GM12892 (cell line): ENCODE measurements around the gene ZC3H12D.

ENCODE experiments used
- POLR2A ChIP-seq: IDR thresholded peaks from 2 replicates; pipeline ENCODE4 v1.6.1; 2011; ENCODE audit warnings: low read depth, low read length, control low read depth
- POLR2AphosphoS5 ChIP-seq: IDR thresholded peaks from 2 replicates; pipeline ENCODE4 v1.6.1; 2011; ENCODE audit warnings: low read depth, low read length, control low read depth
- TAF1 ChIP-seq: IDR thresholded peaks from 2 replicates; pipeline ENCODE4 v1.6.1; 2011; ENCODE audit warnings: low read depth, mild to moderate bottlenecking, control low read depth, low read length, borderline replicate concordance

DNA sequence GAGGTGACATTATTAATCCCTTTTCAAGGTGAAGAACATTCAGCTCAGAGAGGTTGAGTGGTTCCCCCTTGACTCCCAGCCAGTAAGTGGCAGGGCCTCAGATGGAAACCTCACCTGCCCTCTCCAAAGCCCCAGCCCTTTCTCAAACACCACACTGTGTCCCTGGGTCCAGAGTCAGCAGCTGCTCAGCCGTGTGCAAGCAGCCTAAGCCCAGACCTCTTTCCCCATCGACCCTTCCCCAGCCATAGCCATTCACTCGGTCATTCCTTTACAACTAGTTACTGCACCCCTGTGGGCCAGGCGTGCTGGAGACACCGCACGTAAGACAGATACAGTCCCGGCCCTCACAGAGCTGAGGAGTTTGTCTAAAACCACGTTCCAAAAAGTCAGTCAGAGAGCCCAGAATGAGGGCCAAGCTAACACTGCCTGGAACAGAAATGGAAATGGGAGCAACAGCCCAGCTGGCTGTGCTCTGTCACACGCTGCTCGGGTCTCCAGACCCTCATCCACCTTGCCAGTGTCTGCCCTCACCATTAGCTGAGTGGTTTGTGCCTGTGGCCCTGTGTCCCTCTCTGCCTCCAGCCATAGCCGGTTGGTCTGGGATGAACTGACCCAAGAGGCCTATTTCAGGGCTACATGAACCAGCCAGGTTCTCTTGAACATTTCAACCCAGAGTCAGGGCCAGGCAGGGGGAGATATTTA lies 29.6 kb downstream of the ZC3H12D start:
- TF ChIP-seq POLR2A, result no peak
- no peak for TF ChIP-seq POLR2AphosphoS5
- TF ChIP-seq TAF1, result no peak
